SHP77 treated with DMSO at 0.1 percent for 48 hours (cell line): ENCODE measurements around the gene METTL23.
A peak's percentile ranks its signal among the peaks of the same experiment; 100 is the strongest.
"Not testable (repeated sequence)": the region's sequence is repeated elsewhere in the genome, so short reads cannot be mapped to it uniquely, and the experiment has no call there.

Experiments used
- DNase-seq: peaks from one replicate; lab custom pipeline; 2025; lab: John Stamatoyannopoulos, UW

Gene METTL23

DNA sequence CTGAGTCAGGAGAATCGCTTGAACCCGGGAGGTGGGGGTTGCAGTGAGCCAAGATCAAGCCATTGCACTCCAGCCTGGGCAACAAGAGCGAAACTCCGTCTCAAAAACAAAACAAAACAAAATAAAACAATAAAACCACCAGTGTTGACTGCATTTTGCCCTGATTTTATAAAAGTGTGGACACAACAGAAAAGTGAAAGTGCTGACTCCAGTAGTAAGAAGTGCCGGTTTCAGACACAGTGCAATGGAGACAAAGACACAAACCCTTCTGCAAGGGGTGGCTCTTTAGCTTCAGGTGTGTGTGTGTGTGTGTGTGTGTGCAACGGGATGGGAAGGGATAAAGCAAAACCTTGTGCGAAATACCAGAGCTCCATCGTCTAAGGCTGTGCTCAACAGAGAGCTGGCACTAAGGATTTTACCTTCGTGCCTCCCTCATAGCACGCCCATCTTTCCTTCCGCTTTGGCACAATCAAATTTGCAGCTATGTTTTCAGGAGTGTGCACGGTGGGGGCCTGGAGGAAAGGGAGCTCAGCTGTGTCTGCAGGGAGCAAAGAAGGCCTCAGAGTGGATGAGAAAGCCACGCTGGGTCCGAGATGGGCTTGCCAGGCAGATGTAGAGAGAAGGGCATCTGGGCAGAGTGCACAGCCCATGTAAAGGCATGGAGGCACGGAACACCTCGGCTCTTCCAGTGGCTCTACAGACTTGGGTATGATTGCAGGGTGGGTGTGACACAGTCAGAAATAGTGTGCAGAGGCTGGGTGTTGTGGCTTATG, 31.4 kb upstream of the METTL23 start:
- DNase-seq: no peak

DNA sequence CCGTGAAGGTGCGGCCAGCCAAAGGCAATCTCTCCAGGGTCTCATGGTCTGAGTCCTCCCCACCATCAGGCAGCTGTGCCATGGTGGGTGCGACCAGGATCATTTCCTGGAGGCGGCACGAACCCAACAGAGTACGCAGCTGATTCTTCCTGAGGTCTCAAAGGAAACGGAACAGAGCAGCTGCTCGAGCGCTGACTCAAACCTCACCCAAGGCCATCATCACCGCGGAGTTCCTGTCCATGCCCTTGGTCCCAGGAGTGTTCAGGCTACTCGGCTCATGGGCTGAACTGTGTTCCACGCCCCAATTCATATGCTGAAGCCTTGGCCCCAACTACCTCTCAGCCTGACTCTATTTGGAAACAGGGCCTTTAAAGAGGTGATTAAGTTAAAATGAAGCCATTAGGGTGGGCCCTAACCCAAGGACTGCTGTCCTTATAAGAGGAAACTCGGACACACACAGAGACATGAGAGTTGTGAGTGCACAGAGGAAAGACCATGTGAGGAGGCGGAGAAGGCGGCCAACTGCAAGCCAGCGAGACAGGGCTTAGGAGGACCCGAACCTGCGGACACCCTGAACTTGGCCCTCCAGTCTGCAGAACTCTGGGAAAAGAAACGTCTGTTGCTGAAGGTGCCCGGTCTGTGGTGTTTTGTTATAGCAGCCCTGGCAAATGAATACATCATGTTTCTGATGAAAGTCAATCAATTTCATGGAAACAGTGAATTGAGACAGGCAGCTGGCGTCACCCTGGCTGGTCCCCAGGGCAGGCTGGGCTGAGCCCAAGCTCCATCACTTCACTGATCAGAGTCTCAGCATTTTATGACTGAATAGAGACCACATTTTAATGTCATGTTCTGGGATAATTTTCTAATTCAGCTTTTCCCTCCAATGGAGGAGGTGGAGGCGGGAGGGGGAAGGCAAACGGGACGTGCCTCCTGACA, 29.6 kb upstream of the METTL23 start:
- no peak for DNase-seq

DNA sequence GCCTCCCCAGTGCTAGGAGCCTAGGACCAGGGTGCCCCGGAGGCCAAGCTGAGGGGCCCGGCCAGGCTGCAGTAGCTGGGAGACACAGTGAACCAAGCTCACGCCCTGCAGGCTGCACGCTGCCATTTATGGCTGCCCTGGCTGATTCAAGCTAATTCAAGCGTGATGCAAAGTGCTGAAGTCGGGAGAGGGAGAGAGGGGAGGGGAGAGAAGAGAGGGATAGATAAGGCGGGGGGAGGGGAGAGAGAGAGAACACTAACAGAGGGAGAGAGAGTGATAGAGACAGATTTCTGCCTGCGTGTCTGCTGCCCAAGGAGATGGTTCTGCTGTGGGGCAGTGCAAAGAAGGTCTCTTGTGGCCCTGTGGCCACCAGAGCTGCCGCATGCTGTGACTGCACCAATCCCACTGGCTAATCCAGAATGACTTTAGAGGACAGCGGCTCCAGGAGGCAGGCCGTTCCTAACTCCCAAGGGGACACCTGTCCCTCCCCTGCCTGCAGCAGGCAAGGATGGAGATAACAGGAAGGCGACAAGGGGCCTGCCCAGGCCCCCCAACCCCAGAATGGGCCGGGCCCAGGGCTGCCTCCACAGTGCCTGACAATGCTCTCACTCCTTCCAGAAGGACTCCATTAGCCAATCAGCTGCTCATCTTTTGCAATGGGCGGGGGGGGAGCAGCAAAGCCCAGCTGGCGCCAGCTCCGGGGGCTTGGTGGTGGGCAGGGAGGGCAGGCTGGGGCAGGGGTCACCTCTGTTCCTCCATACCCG, 28.8 kb upstream of the METTL23 start:
- DNase-seq: no peak

DNA sequence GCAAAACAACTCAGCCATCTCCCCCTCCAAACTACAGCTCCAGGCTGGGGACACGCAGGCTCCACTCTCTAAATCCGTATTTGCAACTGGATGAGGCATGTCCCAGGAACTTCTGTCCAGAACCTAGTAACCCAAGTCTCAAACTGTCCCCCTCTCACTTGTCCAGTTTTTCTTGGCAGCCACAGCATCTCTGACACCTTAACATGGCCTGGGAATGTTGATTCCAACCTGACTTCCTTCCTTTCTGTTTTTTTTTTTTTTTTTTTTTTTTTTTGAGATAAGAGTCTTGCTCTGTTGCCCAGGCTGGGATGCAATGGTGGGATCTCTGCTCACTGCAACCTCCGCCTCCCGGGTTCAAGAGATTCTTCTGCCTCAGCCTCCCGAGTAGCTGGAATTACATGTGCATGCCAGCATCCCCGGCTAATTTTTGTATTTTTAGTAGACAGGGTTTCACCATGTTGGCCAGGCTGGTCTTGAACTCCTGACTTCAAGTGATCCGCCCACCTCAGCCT, 28.1 kb upstream of the METTL23 start:
- DNase-seq: not testable (repeated sequence)

- DNase-seq: no peak
These were observed 26.4 kb upstream of the METTL23 start for GRCh38 chr17:76700270-76700616.

GRCh38 chr17:76700617-76701470, 25.8 kb upstream of the METTL23 start:
- DNase-seq: peak; percentile 47

- DNase-seq: no peak
These were observed 25.1 kb upstream of the METTL23 start for GRCh38 chr17:76701471-76701967.

GRCh38 chr17:76702076-76702475, 24.6 kb upstream of the METTL23 start:
- no peak for DNase-seq

DNA sequence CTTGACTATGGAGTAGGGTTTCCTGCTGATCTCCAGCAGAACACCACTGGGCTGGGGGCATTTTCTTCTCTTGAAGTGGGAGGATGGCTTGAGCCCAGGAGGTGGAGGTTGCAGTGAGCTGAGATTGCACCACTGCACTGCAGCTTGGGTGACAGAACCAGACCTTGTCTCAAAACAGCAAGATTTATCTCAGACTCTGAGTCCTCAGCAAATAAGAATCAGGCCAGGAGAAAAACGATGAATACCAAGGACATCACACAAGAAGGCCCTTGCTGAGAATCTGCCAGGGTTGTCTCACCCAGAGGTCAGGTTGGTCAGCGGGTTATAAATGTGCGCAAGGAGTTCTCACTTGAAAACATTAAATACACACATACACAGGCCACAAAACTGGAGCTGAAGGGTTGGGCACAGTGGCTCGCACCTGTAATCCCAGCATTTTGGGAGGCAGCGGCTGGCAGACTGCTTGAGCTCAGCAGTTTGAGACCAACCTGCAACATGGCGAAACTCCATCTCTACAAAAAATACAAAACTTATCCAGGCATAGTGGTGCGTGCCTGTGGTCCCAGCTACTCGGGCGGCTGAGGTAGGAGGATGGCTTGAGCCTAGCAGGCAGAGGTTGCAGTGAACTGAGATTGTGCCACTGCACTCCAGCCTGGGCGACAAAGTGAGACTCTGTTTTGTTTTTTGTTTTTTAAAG, 23.6 kb upstream of the METTL23 start:
- DNase-seq: no peak

DNA sequence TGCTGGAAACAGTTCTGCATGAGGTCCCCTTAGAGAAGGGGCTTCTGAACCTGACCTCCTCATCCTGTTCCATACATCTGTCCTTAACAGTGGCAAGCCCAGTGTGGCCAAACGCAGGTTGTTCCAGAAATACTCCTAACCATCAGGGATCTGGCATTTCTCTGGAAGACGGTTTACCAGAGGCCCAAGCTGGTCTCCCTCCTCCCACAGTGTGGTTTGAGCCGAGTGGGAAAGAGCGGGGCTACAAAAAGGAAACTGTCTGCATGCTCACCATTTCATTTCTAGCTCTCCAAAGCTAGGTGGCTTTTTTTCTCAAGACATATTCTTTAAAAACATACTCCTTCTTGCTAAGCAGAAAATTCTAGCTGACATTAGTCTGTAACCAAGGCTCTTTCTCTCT, 21.8 kb upstream of the METTL23 start:
- no peak for DNase-seq

DNA sequence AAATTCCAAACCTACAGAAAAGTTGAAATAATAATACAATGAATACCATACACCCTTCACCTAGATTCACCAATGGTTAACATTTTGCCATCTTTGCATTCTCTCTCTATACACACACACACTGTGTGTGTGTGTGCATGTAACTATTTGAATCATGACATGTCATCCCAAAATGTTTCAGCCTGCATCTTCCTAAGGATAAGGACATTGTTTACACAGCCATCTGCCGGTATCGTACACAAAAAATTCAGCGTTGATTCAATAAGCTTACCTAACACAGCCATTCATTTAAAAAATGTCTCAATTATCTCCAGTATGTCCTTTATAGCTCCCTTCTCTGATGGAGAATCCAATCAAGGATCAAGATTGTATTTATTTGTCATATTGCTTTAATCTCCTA, 19.8 kb upstream of the METTL23 start:
- DNase-seq: no peak

DNA sequence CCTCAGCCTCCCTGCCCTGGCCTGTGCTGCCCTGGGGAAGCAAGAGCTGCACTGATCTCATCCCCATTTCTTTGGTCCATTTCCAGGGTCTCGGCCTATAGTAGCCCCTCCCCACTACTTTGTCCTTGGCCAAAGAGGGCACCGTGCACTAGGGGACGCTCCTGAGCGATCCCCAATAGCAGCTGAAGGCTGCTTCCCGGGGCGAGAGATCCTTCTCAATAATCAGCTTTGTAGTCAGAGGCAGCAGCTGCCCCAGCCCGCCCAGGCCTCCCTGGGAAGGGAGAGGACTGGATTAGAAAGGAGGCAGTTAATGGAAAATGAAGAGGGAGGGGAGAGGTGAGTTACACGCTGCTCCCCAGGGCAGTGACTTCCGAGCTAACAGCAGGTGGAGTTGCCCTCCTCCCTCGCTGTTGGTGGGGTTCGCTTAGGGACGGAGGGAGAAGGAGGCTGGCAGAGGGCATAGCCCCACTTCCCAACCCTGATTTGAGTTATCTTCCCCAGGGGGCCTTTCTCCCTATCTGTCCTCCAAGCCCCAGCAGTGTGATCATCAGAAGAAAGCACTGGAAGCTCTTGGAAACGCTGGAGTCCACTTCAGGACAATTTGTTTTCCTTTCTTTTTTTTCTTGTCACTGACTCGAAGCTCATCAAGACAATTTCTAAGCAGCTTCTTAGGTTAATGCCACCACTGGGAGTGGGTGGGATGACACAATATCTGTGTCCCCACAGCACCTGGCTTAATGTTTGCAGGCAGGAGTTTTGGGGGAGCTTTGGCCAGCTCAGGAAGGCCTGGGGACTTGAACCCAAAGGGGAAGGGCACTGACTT, 18.4 kb upstream of the METTL23 start:
- DNase-seq: no peak

DNA sequence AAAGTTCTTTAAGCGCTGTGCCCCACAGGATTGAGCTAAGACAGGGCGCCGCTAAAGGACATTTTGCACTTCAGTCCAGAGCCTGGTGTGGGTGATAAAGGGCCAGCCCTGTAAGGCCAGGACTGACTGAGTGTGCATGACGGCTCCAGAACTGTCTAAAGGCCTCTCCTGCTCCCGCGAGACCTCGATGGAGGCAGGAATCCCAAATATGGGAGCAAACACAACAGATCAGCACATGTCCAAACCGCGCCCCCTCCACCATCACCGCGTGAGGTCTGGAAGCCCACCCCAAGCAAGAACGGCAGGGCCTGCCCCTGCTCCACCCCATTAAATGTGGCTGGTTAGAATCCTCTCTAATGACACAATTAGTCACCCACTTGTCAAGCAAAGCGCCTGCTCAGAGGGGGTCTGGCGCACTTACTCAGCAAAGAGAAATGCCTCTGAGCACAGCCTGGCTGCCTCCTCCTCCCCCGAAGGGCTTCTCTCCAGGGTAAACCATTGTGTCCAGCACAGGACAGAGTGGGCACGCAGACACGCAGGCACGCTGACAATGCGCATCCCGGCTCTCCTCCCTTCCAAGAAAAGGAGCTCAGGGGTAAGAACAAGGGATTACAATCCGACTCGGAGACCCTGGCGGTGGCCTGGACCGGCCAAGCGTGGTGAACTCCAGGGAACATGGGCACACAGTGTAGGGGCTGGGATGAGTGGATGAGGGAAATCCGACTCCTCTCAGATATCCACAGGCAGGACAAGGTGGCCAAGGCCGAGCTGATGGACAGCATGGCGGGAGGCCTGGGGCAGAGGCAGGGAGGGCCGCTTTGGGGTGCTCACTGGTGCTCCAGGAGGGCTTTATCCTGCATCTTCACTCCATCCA, 17.3 kb upstream of the METTL23 start:
- DNase-seq: peak; percentile 34

- not testable (repeated sequence) for DNase-seq
These were observed 16.4 kb upstream of the METTL23 start for GRCh38 chr17:76709951-76710862.

- DNase-seq: no peak
These were observed 15.6 kb upstream of the METTL23 start, which contains the start of gene MXRA7 for GRCh38 chr17:76710863-76711611. Gene MXRA7, minus strand, starts transcription at chr17:76710965. Its CDS starts 19 bp downstream, at chr17:76710946.

DNA sequence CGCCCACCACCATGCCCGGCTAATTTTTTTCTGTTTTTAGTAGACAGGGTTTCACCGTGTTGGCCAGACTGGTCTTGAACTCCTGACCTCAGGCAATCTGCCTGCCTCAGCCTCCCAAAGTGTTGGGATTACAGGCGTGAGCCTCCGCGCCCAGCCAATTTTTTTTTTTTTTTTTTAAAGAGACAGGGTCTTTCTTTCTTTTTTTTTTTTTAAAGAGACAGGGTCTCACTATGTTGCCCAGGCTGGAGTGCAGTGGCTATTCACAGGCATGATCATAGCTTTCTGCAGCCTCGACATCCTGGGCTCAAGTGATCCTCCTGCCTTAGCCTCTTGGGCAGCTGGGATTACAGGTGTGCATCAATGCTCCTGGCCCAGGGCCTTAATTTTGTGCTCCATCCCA, 14.3 kb upstream of the METTL23 start:
- not testable (repeated sequence) for DNase-seq

DNA sequence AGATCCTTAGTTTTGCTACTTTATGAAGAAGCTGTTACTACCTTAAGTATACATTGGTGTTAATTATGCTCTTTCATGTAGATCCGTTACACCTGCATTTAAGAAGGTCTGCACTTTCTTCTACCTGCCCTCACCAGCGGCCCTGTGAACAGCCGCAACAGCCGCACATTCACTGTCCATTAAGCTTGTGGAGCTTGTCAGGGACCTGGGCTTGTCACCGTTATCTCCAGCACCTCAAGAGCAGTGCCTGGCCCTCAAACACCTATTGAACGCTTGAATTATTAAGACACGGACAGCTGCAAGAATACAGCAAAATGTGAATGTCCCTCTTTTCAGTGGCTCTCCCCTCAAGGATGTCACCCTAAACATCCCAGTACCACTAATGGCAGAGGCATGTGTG, 12.9 kb upstream of the METTL23 start:
- no peak for DNase-seq
